Suprapubic skin (tissue), 4 donors: ENCODE measurements around the gene FAM161B. TPM values are rescaled to one million over a fixed set of nuclear protein-coding genes. Genes with fewer than 3 reads are reported as not detected.
"Not testable (repeated sequence)": the region's sequence is repeated elsewhere in the genome, so short reads cannot be mapped to it uniquely, and the experiment has no call there.

Experiments used
- DNase-seq, 2 donors: peaks; one replicate each; pipeline ENCODE4 v3.0.0-alpha.2; 2019; ENCODE audit warnings: low spot score in 2 of 2
- H3K27ac ChIP-seq: fragments of 200-600 bp; sonication (generic); one replicate; pipeline ENCODE4 v1.5.1; 2019
- H3K27me3 ChIP-seq: fragments of 200-600 bp; sonication (generic); one replicate; pipeline ENCODE4 v1.5.1; 2019
- H3K36me3 ChIP-seq: fragments of 200-600 bp; sonication (generic); one replicate; pipeline ENCODE4 v1.5.1; 2019
- H3K4me1 ChIP-seq: fragments of 200-600 bp; sonication (generic); one replicate; pipeline ENCODE4 v1.5.1; 2019
- H3K4me3 ChIP-seq: fragments of 200-600 bp; sonication (generic); one replicate; pipeline ENCODE4 v1.5.1; 2019; ENCODE audit warnings: mild to moderate bottlenecking
- H3K9me3 ChIP-seq: fragments of 200-600 bp; sonication (generic); one replicate; pipeline ENCODE4 v1.5.1; 2019
- EP300 ChIP-seq: sonication (generic); formaldehyde crosslinking; IDR thresholded peaks from one replicate; pipeline ENCODE4 v1.6.1; 2017; ENCODE audit warnings: antibody characterized with exemption
- POLR2A ChIP-seq, 2 donors: fragments of 450-650 bp; IDR thresholded peaks; one replicate each; pipeline ENCODE4 v1.6.1; 2017; ENCODE audit warnings: antibody characterized with exemption in 2 of 2, mild to moderate bottlenecking in 2 of 2, moderate library complexity in 2 of 2
- POLR2AphosphoS5 ChIP-seq, 3 donors: sonication (generic); formaldehyde crosslinking; IDR thresholded peaks; one replicate each; pipeline ENCODE4 v1.6.1; 2017; ENCODE audit warnings: antibody characterized with exemption in 3 of 3
- WGBS: methylation state at CpG from one replicate; pipeline ENCODE4 v1.1.5; 2018; 5-methylcytosine and 5-hydroxymethylcytosine counted together
- total RNA-seq, 4 donors: library from RNA; depleted of rRNA; stranded (reverse); fragments of >200 nt; gene quantifications; one replicate each; pipeline ENCODE4 v1.1.0, GENCODE V29; 2016
- TF ChIP-seq, protein P1 (sequence below), 2 donors: fragments of 200-600 bp in 1 of 2; fragments of 450-650 bp in 1 of 2; sonication (generic) in 1 of 2; IDR thresholded peaks; one replicate each; pipeline ENCODE4 v1.5.1; 2016 to 2019; ENCODE audit warnings: antibody characterized with exemption in 2 of 2, mild to moderate bottlenecking in 1 of 2, moderate library complexity in 1 of 2

Gene FAM161B
- total RNA-seq, 4 donors from 2014 or later: 2.1 to 4.7 (median 3.5) TPM

DNA sequence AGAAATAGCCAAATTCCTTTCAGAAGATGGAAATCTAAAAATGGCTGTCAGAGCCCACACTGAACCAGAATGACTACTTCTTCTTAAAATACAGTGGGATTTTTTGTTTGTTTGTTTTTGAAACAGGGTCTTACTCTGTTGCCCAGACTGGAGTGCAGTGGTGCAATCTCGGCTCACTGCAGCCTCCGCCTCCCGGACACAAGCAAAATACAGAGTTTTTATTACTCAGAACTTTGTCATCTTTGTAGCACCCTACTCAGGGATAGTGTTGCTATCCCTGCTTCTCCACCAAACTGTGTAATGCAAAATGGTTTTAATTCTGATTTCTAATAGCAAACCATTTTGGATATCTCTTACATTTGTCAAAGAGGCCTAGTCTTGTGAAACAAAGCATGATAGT, 46.9 kb downstream of the FAM161B start:
- TF ChIP-seq POLR2AphosphoS5 (IDR thresholded peaks at IDR 0.05): no peak
- no peak for TF ChIP-seq EP300
- TF ChIP-seq POLR2A (IDR thresholded peaks at IDR 0.05): no peak
- TF ChIP-seq, protein P1, sequence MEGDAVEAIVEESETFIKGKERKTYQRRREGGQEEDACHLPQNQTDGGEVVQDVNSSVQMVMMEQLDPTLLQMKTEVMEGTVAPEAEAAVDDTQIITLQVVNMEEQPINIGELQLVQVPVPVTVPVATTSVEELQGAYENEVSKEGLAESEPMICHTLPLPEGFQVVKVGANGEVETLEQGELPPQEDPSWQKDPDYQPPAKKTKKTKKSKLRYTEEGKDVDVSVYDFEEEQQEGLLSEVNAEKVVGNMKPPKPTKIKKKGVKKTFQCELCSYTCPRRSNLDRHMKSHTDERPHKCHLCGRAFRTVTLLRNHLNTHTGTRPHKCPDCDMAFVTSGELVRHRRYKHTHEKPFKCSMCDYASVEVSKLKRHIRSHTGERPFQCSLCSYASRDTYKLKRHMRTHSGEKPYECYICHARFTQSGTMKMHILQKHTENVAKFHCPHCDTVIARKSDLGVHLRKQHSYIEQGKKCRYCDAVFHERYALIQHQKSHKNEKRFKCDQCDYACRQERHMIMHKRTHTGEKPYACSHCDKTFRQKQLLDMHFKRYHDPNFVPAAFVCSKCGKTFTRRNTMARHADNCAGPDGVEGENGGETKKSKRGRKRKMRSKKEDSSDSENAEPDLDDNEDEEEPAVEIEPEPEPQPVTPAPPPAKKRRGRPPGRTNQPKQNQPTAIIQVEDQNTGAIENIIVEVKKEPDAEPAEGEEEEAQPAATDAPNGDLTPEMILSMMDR (IDR thresholded peaks at IDR 0.05): no peak
- Histone ChIP-seq H3K4me1 (no peaks in the 10 kb centered on the region), H3K4me3 (no peak overlapping the region), H3K27me3 (no peaks in the 10 kb centered on the region), H3K27ac (no peak overlapping the region), H3K36me3 (peaks cover 83% of the 10 kb centered on the region), H3K9me3 (no peaks in the 10 kb centered on the region)
- 95% methylated on average over 3 of the region's 3 CpGs for WGBS
- no peak for DNase-seq

DNA sequence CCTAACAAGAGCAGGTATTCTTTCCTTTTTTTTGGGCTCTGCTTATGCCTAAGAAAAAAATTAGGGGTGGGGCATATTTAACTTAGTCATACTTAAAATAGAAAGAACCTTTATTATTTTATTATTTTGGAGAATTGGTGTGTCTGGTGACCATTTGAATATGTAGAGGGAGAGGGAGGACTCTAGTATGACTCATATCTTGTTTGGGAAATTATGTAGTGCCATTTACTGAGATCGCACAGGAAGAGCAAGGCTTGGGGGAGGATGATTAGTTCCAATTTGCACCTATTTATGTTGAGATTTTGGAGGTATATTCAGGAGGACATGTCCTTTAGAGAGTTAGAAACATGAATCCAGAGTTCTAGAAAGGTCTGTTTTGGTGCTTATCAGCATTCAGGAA, 53.4 kb downstream of the FAM161B start:
- H3K4me3 ChIP-seq: no peak overlapping the region
- peaks cover 81% of the 10 kb centered on the region for H3K36me3 ChIP-seq
- no peak overlapping the region for H3K27ac ChIP-seq
- TF ChIP-seq, protein P1 (IDR thresholded peaks at IDR 0.05): no peak
- TF ChIP-seq POLR2A (IDR thresholded peaks at IDR 0.05): no peak
- no peak for TF ChIP-seq POLR2AphosphoS5 (IDR thresholded peaks at IDR 0.05)
- no peak for TF ChIP-seq EP300
- no peaks in the 10 kb centered on the region for H3K27me3 ChIP-seq
- WGBS: 69% methylated on average over 1 of the region's 1 CpG
- no peak for DNase-seq
- no peaks in the 10 kb centered on the region for H3K9me3 ChIP-seq
- no peaks in the 10 kb centered on the region for H3K4me1 ChIP-seq

DNA sequence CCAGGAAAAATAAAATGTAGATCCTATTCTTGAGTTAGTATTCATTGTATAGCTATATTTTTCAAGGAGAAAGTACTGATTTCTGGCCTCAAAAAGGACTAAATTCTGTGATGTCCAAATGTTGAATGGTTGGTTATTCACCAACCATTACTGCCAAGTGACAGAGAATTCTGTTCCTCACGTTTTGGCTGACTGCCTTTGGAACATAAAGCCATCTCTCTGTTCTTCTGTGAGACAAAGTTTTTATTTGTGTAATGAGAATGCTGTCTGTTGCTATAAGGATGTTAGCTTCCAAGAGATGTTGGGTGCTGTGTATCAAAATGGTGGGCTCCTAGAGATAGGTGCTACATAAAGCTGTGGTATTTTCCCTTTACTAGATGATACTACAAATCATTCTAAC, 54.0 kb downstream of the FAM161B start:
- no peak for DNase-seq
- Histone ChIP-seq H3K36me3 (peaks cover 81% of the 10 kb centered on the region), H3K9me3 (no peaks in the 10 kb centered on the region), H3K4me3 (no peak overlapping the region), H3K27me3 (no peaks in the 10 kb centered on the region), H3K4me1 (no peaks in the 10 kb centered on the region), H3K27ac (no peak overlapping the region)
- 64% methylated on average over 1 of the region's 1 CpG for WGBS
- TF ChIP-seq POLR2A (IDR thresholded peaks at IDR 0.05): no peak
- TF ChIP-seq EP300: no peak
- TF ChIP-seq, protein P1 (IDR thresholded peaks at IDR 0.05): no peak
- TF ChIP-seq POLR2AphosphoS5 (IDR thresholded peaks at IDR 0.05): no peak

DNA sequence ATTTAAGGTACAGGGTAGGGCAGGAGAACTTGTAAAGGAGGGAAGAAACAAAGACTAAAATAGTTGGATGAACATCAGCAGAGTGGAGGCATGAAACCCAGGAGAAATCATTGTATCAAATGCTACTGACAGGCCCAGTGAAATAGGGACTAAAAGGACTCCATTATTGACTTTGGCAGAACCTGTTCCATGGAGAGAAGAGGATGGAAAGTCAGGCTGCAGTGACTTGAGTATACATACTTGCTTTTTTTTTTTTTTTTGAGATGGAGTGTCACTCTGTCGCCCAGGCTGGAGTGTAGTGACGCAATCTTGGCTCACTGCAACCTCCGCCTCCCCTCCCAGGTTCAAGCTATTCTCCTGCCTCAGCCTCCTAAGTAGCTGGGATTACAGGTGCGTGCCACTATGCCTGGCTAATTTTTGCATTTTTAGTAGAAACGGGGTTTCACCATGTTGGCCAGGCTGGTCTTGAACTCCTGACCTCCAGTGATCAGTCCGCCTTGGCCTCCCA, 55.7 kb downstream of the FAM161B start:
- H3K27ac ChIP-seq, H3K4me3 ChIP-seq, DNase-seq, H3K9me3 ChIP-seq, H3K4me1 ChIP-seq, H3K27me3 ChIP-seq: not testable (repeated sequence)
- peaks cover 65% of the 10 kb centered on the region for H3K36me3 ChIP-seq
- WGBS: 92% methylated on average over 5 of the region's 6 CpGs

DNA sequence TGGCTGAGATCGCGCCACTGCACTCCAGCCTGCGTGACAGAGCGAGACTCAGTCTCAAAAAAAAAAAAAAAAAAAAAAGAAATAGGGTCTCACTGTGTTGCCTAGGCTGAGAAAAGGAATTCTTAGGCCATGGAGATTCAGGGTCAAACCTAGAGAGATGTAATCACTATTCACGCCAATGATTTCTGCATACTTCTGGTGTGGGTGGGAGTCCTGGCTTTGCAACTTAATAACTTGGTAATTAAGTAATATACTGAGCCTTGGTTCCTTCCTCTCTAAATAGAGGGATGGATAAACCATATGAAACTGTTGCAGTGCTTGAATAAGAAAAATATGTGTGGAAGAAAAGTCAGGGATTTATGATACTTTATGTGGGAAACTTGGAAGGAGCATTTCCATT, 60.5 kb downstream of the FAM161B start:
- no peaks in the 10 kb centered on the region for H3K27me3 ChIP-seq
- 74% methylated on average over 5 of the region's 5 CpGs for WGBS
- H3K27ac ChIP-seq: no peak overlapping the region
- H3K4me1 ChIP-seq: peaks cover 33% of the 10 kb centered on the region
- no peaks in the 10 kb centered on the region for H3K9me3 ChIP-seq
- H3K36me3 ChIP-seq: peaks cover 17% of the 10 kb centered on the region
- TF ChIP-seq POLR2A (IDR thresholded peaks at IDR 0.05) (no peak), POLR2AphosphoS5 (IDR thresholded peaks at IDR 0.05) (no peak), EP300 (no peak)
- TF ChIP-seq, protein P1 (IDR thresholded peaks at IDR 0.05): no peak
- H3K4me3 ChIP-seq: no peak overlapping the region
- DNase-seq: no peak

DNA sequence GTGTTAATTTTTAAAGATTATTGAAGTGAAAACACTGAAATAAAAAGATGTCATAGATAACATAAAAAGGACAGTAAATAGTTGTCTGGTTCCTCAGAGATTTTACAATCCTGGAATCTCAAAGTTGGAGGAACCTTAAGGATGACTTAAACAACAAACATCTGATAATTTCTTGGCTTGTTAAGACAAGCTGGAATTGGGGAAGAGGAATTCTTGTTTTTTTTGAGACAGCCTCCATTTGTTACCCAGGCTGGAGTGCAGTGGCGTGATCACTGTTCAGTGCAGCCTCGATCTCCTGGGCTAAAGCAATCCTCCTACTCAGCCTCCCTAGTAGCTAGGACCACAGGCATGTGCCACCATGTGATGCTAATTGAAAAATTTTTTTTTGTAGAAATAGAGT, 60.9 kb downstream of the FAM161B start:
- 39% methylated on average over 2 of the region's 2 CpGs for WGBS
- no peak overlapping the region for H3K27ac ChIP-seq
- H3K9me3 ChIP-seq: no peaks in the 10 kb centered on the region
- peaks cover 33% of the 10 kb centered on the region for H3K4me1 ChIP-seq
- H3K27me3 ChIP-seq: no peaks in the 10 kb centered on the region
- H3K36me3 ChIP-seq: peaks cover 13% of the 10 kb centered on the region
- DNase-seq: no peak
- no peak overlapping the region for H3K4me3 ChIP-seq
- no peak for TF ChIP-seq POLR2AphosphoS5 (IDR thresholded peaks at IDR 0.05)
- no peak for TF ChIP-seq EP300
- TF ChIP-seq, protein P1 (IDR thresholded peaks at IDR 0.05): no peak
- TF ChIP-seq POLR2A (IDR thresholded peaks at IDR 0.05): no peak
